HepG2 (cell line): ENCODE results near the gene COX18. TPM values are rescaled to one million over a fixed set of nuclear protein-coding genes. Genes with fewer than 3 reads are reported as not detected.

ENCODE experiments used
- ATAC-seq: fragments of 200-7000 bp; cut with Tn5 transposase; 3 replicates; pipeline ENCODE4 v1.9.1; 2020; ENCODE audit warnings: mild to moderate bottlenecking, moderate library complexity
- BruUV-seq: library from RNA; stranded (reverse); fragments of 400-500 nt; replicated peaks from 2 replicates; lab custom pipeline; 2021; lab: Mats Ljungman, UMichigan
- CTCF ChIA-PET: fragments of 300-600 bp; formaldehyde crosslinking; extraction: SDS; loops from one replicate; lab custom pipeline; 2021; ENCODE audit warnings: low total read pairs, inconsistent platforms, low intra/inter-chr PET ratio; lab: Yijun Ruan, JAX
- POLR2A ChIA-PET: fragments of 350-600 bp; sonication (Branson Sonifier 250); formaldehyde crosslinking; loops from one replicate; lab custom pipeline; 2020; ENCODE audit warnings: antibody characterized with exemption, inconsistent platforms; lab: Yijun Ruan, JAX
- DNase-seq: peaks from one replicate; pipeline ENCODE4 v3.0.0-alpha.2; 2015; ENCODE audit warnings: low spot score
- FAIRE-seq: peaks from 3 replicates; lab custom pipeline; 2011; peaks lifted over from hg19 to GRCh38; lab: Jason Lieb, UNC
- H2AFZ ChIP-seq: one replicate; pipeline ENCODE4 v1.6.1; 2011; ENCODE audit warnings: low read length, inconsistent platforms
- H3K27ac ChIP-seq: fragments of 300-600 bp; 3 replicates; pipeline ENCODE4 v1.8.0; 2011; ENCODE audit warnings: mixed run types, mild to moderate bottlenecking, mixed read lengths, low read length, inconsistent platforms; ENCODE audit not compliant: insufficient read depth; ENCODE audit errors: extremely low read length
- H3K27me3 ChIP-seq, 2 experiments: fragments of 200-600 bp in 1 of 2; 2 replicates in 1 of 2; 3 replicates in 1 of 2; pipeline versions ENCODE4 v1.6.0 to v1.8.0; 2011; ENCODE audit warnings: low read length in 2 of 2, mild to moderate bottlenecking in 2 of 2, moderate library complexity in 2 of 2, inconsistent platforms in 1 of 2; ENCODE audit not compliant: insufficient read depth in 2 of 2, control insufficient read depth in 1 of 2
- H3K36me3 ChIP-seq, 2 experiments: fragments of 200-600 bp in 1 of 2; replicated peaks in 1 of 2; 2 replicates in 1 of 2; 3 replicates in 1 of 2; pipeline versions ENCODE4 v1.5.1 to v1.8.0; 2011; ENCODE audit warnings: low read length in 2 of 2, inconsistent platforms in 1 of 2; ENCODE audit not compliant: insufficient read depth in 2 of 2, control insufficient read depth in 1 of 2
- H3K4me1 ChIP-seq: 2 replicates; pipeline ENCODE4 v1.5.1; 2012; ENCODE audit warnings: low read length, inconsistent platforms; ENCODE audit not compliant: insufficient read depth
- H3K4me2 ChIP-seq: 2 replicates; pipeline ENCODE4 v1.6.0; 2011; ENCODE audit warnings: low read depth, low read length, inconsistent platforms
- H3K4me3 ChIP-seq, 3 experiments: fragments of 200-600 bp in 1 of 3; sonication (generic), shearing (Covaris generic) in 1 of 3; replicated peaks in 1 of 3; 2 replicates each; pipeline ENCODE4 v1.5.1; 2011 to 2016; ENCODE audit warnings: low read length in 3 of 3, inconsistent platforms in 2 of 3, low read depth in 2 of 3, mild to moderate bottlenecking in 2 of 3, control low read depth in 1 of 3, mixed read lengths in 1 of 3; ENCODE audit not compliant: insufficient read depth in 1 of 3
- H3K79me2 ChIP-seq: one replicate; pipeline ENCODE4 v1.6.1; 2011; ENCODE audit warnings: low read length, inconsistent platforms; ENCODE audit not compliant: insufficient read depth
- H3K9ac ChIP-seq: 2 replicates; pipeline ENCODE4 v1.6.0; 2011; ENCODE audit warnings: mild to moderate bottlenecking, low read depth, low read length, inconsistent platforms; ENCODE audit not compliant: insufficient read depth
- H3K9me3 ChIP-seq: 2 replicates; pipeline ENCODE4 v1.5.1; 2012; ENCODE audit warnings: mild to moderate bottlenecking, low read length
- H4K20me1 ChIP-seq: 2 replicates; pipeline ENCODE4 v1.6.0; 2011; ENCODE audit warnings: inconsistent platforms, mild to moderate bottlenecking, low read length, moderate library complexity; ENCODE audit not compliant: insufficient read depth
- PITX1 ChIP-seq: sonication (generic); formaldehyde crosslinking; IDR thresholded peaks from 2 replicates; pipeline ENCODE4 v1.5.1; 2020; ENCODE audit warnings: mild to moderate bottlenecking, missing genetic modification reagents
- PLRG1 ChIP-seq: fragments of 450-650 bp; conservative IDR thresholded peaks from 2 replicates; pipeline ENCODE4 v1.6.1; 2016
- WGBS: methylation state at CpG from one replicate; pipeline ENCODE4 v1.1.6; 2017; ENCODE audit warnings: low lambda C conversion rate; 5-methylcytosine and 5-hydroxymethylcytosine counted together
- in situ Hi-C: cut with HindIII; loops from 2 replicates; pipeline ENCODE4 v1.10.0; 2017; ENCODE audit warnings: low pct_unique_long_range_greater_than_20kb; ENCODE audit not compliant: extremely low pct_ligation_motif_present
- intact Hi-C: fragments of 100-400 bp; cut with micrococcal nuclease; formaldehyde crosslinking; loops from one replicate; pipeline ENCODE4 v1.10.0; 2022; ENCODE audit not compliant: unreplicated experiment
- polyA plus RNA-seq, 8 experiments: library from polyadenylated mRNA; depleted of rRNA in 3 of 8; stranded (reverse) in 7 of 8; unstranded in 1 of 8; fragments of >200 nt; fragmentation: Illumina TruSeq in 4 of 8; extraction: Trizol in 4 of 8; gene quantifications; 2 replicates each; pipeline versions ENCODE4 v1.2.1 to v1.2.3, GENCODE V29; 2011 to 2016; ENCODE audit warnings: low read depth in 4 of 8, missing spikeins in 1 of 8, mixed read lengths in 1 of 8; ENCODE audit not compliant: insufficient read depth in 1 of 8
- total RNA-seq, 5 experiments: library from RNA; depleted of rRNA; stranded (reverse); fragments of >200 nt; fragmentation: Illumina TruSeq; extraction: Trizol; gene quantifications; 2 replicates each; pipeline ENCODE4 v1.2.3, GENCODE V29; 2016; ENCODE audit warnings: low read depth in 1 of 5
- TF ChIP-seq, protein P1 (sequence below): sonication (generic); formaldehyde crosslinking; IDR thresholded peaks from 2 replicates; pipeline ENCODE4 v1.5.0; 2020; ENCODE audit warnings: missing genetic modification reagents, mild to moderate bottlenecking, borderline replicate concordance

COX18 gene
- total and polyA plus RNA-seq, 2 of the 13 experiments (the other 11 are each of a cell fraction or from before 2014, with no cell fraction given), result 8.7 to 21.3 TPM

DNA sequence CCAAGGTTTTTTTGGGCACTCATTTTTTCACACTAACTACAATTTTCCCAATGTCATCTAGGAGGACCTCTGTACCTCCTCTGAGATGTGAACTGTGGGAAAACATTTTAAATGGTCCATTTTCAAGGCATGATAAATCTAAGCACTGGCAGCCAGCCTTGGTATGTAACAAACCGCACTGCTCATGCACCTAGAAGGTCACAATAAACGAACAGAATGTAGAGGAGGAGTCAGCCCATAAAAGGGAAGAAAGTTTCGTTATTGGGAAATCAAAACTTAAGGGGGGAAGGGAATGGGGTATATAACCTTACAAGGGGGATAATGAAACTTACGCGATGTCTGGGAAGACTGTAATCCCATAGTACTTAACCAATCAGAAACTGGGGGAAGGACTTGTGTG, 16.4 kb downstream of the COX18 start:
- Histone ChIP-seq H3K27me3 (no peaks in the 10 kb centered on the region), H3K79me2 (no peaks in the 10 kb centered on the region), H3K36me3 (peaks cover 0 to 8% of the 10 kb centered on the region in 2 experiments; a peak in 2 of 5 replicates), H3K9me3 (no peaks in the 10 kb centered on the region), H3K4me1 (no peaks in the 10 kb centered on the region), H3K4me3 (no peak overlapping the region), H2AFZ (no peak overlapping the region), H4K20me1 (no peaks in the 10 kb centered on the region), H3K27ac (no peak overlapping the region), H3K9ac (no peak overlapping the region), H3K4me2 (no peak overlapping the region)
- intact Hi-C loops (no loop called here), in situ Hi-C loops (no loop called here)
- no peak for FAIRE-seq
- BruUV-seq, result no TSS peak
- ChIA-PET CTCF (no interaction called here), POLR2A (no interaction called here)
- WGBS, result 91% methylated on average over 5 of the region's 5 CpGs
- TF ChIP-seq PITX1 (CRISPR knock-in tag) (no peak), PLRG1 (no peak)
- DNase-seq, result no peak
- no peak for ATAC-seq

DNA sequence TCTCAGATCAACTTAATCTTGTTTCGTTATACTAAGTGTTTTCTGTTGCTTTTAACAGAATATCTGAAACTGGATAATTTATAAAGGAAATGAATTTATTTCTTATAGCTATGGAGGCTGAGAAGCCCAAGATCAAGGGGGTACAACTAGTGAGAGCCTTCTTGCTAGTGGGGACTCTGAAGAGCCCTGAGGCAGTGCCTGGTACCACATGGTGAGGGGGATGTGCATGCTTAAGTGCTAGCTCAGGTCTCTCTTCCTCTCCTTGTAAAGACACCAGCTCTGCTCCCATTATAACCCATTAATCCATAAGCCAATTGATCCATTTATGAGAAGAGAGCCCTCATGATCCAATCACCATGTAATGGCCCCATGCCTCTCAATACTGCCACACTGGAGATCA, 17.9 kb downstream of the COX18 start:
- H3K79me2 ChIP-seq, result no peaks in the 10 kb centered on the region
- in situ Hi-C loops (no loop called here), intact Hi-C loops (no loop called here)
- ATAC-seq (no peak), DNase-seq (no peak), FAIRE-seq (no peak)
- no peak overlapping the region for H3K4me3 ChIP-seq
- H3K27me3 ChIP-seq, result no peaks in the 10 kb centered on the region
- H3K36me3 ChIP-seq, result peaks cover 0 to 6% of the 10 kb centered on the region in 2 experiments; a peak in 2 of 5 replicates
- ChIA-PET CTCF (no interaction called here), POLR2A (no interaction called here)
- H3K9me3 ChIP-seq, result no peaks in the 10 kb centered on the region
- 96% methylated on average over 1 of the region's 1 CpG for WGBS
- no peak overlapping the region for H3K4me2 ChIP-seq
- no TSS peak for BruUV-seq
- H3K9ac ChIP-seq, result no peak overlapping the region
- no peaks in the 10 kb centered on the region for H4K20me1 ChIP-seq
- H2AFZ ChIP-seq, result no peak overlapping the region
- H3K4me1 ChIP-seq, result no peaks in the 10 kb centered on the region
- TF ChIP-seq, protein P1, sequence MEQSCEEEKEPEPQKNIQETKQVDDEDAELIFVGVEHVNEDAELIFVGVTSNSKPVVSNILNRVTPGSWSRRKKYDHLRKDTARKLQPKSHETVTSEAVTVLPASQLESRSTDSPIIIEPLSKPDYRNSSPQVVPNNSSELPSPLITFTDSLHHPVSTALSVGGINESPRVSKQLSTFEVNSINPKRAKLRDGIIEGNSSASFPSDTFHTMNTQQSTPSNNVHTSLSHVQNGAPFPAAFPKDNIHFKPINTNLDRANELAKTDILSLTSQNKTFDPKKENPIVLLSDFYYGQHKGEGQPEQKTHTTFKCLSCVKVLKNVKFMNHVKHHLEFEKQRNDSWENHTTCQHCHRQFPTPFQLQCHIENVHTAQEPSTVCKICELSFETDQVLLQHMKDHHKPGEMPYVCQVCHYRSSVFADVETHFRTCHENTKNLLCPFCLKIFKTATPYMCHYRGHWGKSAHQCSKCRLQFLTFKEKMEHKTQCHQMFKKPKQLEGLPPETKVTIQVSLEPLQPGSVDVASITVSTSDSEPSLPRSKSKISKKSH (CRISPR knock-in tag), result no peak
- H3K27ac ChIP-seq, result no peak overlapping the region
